Neural progenitor cell (in vitro differentiated cells): ENCODE results near the gene HSPBAP1. TPM values are rescaled to one million over a fixed set of nuclear protein-coding genes. Genes with fewer than 3 reads are reported as not detected.

Source experiments
- DNase-seq: peaks from one replicate; pipeline ENCODE4 v3.0.0-alpha.2; 2016; ENCODE audit warnings: low spot score
- H2AFZ ChIP-seq: fragments of 200-600 bp; sonication (generic); replicated peaks from 2 replicates; pipeline ENCODE4 v1.6.1; 2016; ENCODE audit warnings: antibody characterized with exemption
- H3F3A ChIP-seq: fragments of 200-600 bp; sonication (generic); 2 replicates; pipeline ENCODE4 v1.6.1; 2016; ENCODE audit warnings: antibody characterized with exemption, low read depth
- H3K27ac ChIP-seq: fragments of 200-600 bp; sonication (generic); 2 replicates; pipeline ENCODE4 v1.5.1; 2016; ENCODE audit warnings: mild to moderate bottlenecking
- H3K27me3 ChIP-seq: fragments of 200-600 bp; sonication (generic); 2 replicates; pipeline ENCODE4 v1.6.1; 2016; ENCODE audit warnings: mild to moderate bottlenecking, moderate library complexity
- H3K36me3 ChIP-seq: fragments of 200-600 bp; sonication (generic); 2 replicates; pipeline ENCODE4 v1.5.1; 2016
- H3K4me1 ChIP-seq: fragments of 200-600 bp; sonication (generic); 2 replicates; pipeline ENCODE4 v1.6.1; 2016; ENCODE audit warnings: mixed run types
- H3K4me2 ChIP-seq: fragments of 200-600 bp; sonication (generic); 2 replicates; pipeline ENCODE4 v1.6.1; 2016
- H3K4me3 ChIP-seq: fragments of 200-600 bp; sonication (generic); 2 replicates; pipeline ENCODE4 v1.5.1; 2016
- H3K79me2 ChIP-seq: fragments of 200-600 bp; sonication (generic); 2 replicates; pipeline ENCODE4 v1.6.1; 2016; ENCODE audit warnings: low read depth
- H3K9ac ChIP-seq: fragments of 200-600 bp; sonication (generic); 2 replicates; pipeline ENCODE4 v1.6.1; 2016
- H3K9me3 ChIP-seq: fragments of 200-600 bp; sonication (generic); 2 replicates; pipeline ENCODE4 v1.5.1; 2016; ENCODE audit warnings: low read depth
- H4K20me1 ChIP-seq: fragments of 200-600 bp; sonication (generic); 2 replicates; pipeline ENCODE4 v1.6.1; 2016; ENCODE audit warnings: low read depth
- H3K27ac Mint-ChIP-seq: 3 replicates; pipeline ENCODE4 v1.8.0; 2021; ENCODE audit warnings: mixed read lengths
- H3K27me3 Mint-ChIP-seq: 2 replicates; pipeline ENCODE4 v1.8.0; 2022; ENCODE audit warnings: low read depth, mild to moderate bottlenecking, inconsistent platforms, moderate library complexity, mixed read lengths; ENCODE audit not compliant: insufficient read depth
- H3K36me3 Mint-ChIP-seq: 3 replicates; pipeline ENCODE4 v1.8.0; 2021; ENCODE audit warnings: mixed read lengths
- H3K4me1 Mint-ChIP-seq: 3 replicates; pipeline ENCODE4 v1.8.0; 2021; ENCODE audit warnings: mixed read lengths
- H3K4me3 Mint-ChIP-seq: 3 replicates; pipeline ENCODE4 v1.8.0; 2021; ENCODE audit warnings: mild to moderate bottlenecking, moderate library complexity, mixed read lengths
- H3K9me3 Mint-ChIP-seq: 3 replicates; pipeline ENCODE4 v1.8.0; 2020; ENCODE audit warnings: mixed read lengths
- EZH2 ChIP-seq: fragments of 200-600 bp; sonication (generic); IDR thresholded peaks from 2 replicates; pipeline ENCODE4 v1.6.1; 2017; ENCODE audit warnings: antibody characterized with exemption, mild to moderate bottlenecking, moderate library complexity
- EZH2phosphoT487 ChIP-seq: fragments of 200-600 bp; sonication (generic); IDR thresholded peaks from 2 replicates; pipeline ENCODE4 v1.6.1; 2017; ENCODE audit warnings: antibody characterized with exemption
- total RNA-seq: library from RNA; depleted of rRNA; stranded (reverse); fragments of >200 nt; gene quantifications from 2 replicates; pipeline ENCODE4 v1.2.3, GENCODE V29; 2015; ENCODE audit warnings: low replicate concordance
- TF ChIP-seq, protein P1 (sequence below): fragments of 200-600 bp; sonication (generic); IDR thresholded peaks from 2 replicates; pipeline ENCODE4 v1.5.1; 2017; ENCODE audit warnings: antibody characterized with exemption, mild to moderate bottlenecking

Gene HSPBAP1
- total RNA-seq, 1 donor from 2014 or later: 15.0 TPM

DNA sequence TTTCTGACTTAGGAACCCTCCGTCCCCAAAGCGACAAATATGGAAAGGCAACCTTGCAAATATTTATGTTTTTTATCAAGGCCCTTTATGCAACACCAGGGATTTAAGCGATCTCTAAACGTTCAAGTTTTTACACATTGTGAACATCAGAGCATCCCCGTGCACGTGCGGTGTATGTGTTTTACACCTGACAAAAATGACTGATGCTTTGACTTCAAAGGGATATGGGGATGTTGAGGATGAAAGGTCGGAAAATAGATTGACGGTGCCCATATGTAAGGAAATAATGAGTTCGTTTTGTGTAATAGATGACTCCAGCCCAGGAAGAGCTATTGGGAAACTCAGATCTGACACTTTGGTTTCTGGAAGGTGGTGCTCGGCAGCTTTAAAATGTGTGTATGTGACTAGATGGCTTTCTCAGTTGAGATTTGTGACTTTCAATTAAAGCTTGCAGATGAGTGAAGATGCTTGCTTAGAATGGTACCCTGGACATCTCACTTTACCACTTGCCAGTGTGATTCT, 2.1 kb upstream of the HSPBAP1 start:
- no peaks in the 10 kb centered on the region for H3K36me3 ChIP-seq
- peak overlapping the region; percentile 97 for H2AFZ ChIP-seq
- H3K4me1 Mint-ChIP-seq: peaks cover 29% of the 10 kb centered on the region
- H3K27ac ChIP-seq: no peak overlapping the region
- H3K4me1 ChIP-seq: peaks cover 16% of the 10 kb centered on the region
- TF ChIP-seq, protein P1, sequence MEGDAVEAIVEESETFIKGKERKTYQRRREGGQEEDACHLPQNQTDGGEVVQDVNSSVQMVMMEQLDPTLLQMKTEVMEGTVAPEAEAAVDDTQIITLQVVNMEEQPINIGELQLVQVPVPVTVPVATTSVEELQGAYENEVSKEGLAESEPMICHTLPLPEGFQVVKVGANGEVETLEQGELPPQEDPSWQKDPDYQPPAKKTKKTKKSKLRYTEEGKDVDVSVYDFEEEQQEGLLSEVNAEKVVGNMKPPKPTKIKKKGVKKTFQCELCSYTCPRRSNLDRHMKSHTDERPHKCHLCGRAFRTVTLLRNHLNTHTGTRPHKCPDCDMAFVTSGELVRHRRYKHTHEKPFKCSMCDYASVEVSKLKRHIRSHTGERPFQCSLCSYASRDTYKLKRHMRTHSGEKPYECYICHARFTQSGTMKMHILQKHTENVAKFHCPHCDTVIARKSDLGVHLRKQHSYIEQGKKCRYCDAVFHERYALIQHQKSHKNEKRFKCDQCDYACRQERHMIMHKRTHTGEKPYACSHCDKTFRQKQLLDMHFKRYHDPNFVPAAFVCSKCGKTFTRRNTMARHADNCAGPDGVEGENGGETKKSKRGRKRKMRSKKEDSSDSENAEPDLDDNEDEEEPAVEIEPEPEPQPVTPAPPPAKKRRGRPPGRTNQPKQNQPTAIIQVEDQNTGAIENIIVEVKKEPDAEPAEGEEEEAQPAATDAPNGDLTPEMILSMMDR: no peak
- no peak for TF ChIP-seq EZH2
- no peak for TF ChIP-seq EZH2phosphoT487
- H3K4me3 Mint-ChIP-seq: peak overlapping the region; percentile 77
- H3K27me3 Mint-ChIP-seq: no peaks in the 10 kb centered on the region
- peaks cover 7% of the 10 kb centered on the region for H3K36me3 Mint-ChIP-seq
- peak overlapping the region; percentile 85 for H3K4me2 ChIP-seq
- H3K9me3 Mint-ChIP-seq: no peaks in the 10 kb centered on the region
- peak overlapping the region; percentile 74 for H3K4me3 ChIP-seq
- H3K27me3 ChIP-seq: peaks cover 13% of the 10 kb centered on the region
- DNase-seq: no peak
- H3K27ac Mint-ChIP-seq: no peak overlapping the region
- peak overlapping the region; percentile 73 for H3K9ac ChIP-seq
- peaks cover 54% of the 10 kb centered on the region for H3K79me2 ChIP-seq
- H4K20me1 ChIP-seq: no peaks in the 10 kb centered on the region
- H3F3A ChIP-seq: peaks cover 27% of the 10 kb centered on the region
- H3K9me3 ChIP-seq: no peaks in the 10 kb centered on the region

GRCh38 chr3:122794779-122795673, 1.4 kb upstream of the HSPBAP1 start, which contains the start of gene SLC49A4:
TSS of gene SLC49A4 (plus strand) at chr3:122795069. CDS start at chr3:122795193, 124 bp downstream.
- peak within 1 kb of the TSS; percentile 74 for H3K4me3 ChIP-seq
- Mint-ChIP-seq H3K27me3 (no peaks in the 10 kb centered on the region), H3K4me3 (peak within 1 kb of the TSS; percentile 86), H3K36me3 (peaks cover 7% of the 10 kb centered on the region), H3K9me3 (no peaks in the 10 kb centered on the region), H3K27ac (peak within 1 kb of the TSS; percentile 78), H3K4me1 (peaks cover 29% of the 10 kb centered on the region)
- peak within 1 kb of the TSS; percentile 73 for H3K9ac ChIP-seq
- no peaks in the 10 kb centered on the region for H4K20me1 ChIP-seq
- peaks cover 16% of the 10 kb centered on the region for H3K4me1 ChIP-seq
- H3K9me3 ChIP-seq: no peaks in the 10 kb centered on the region
- peaks cover 27% of the 10 kb centered on the region for H3F3A ChIP-seq
- H3K27me3 ChIP-seq: peaks cover 13% of the 10 kb centered on the region
- H3K36me3 ChIP-seq: no peaks in the 10 kb centered on the region
- TF ChIP-seq EZH2: no peak
- TF ChIP-seq EZH2phosphoT487: no peak
- TF ChIP-seq, protein P1: no peak
- H3K27ac ChIP-seq: peak within 1 kb of the TSS; percentile 82
- peaks cover 54% of the 10 kb centered on the region for H3K79me2 ChIP-seq
- DNase-seq: peak; percentile 94
- H3K4me2 ChIP-seq: peak within 1 kb of the TSS; percentile 85
- peak within 1 kb of the TSS; percentile 97 for H2AFZ ChIP-seq

DNA sequence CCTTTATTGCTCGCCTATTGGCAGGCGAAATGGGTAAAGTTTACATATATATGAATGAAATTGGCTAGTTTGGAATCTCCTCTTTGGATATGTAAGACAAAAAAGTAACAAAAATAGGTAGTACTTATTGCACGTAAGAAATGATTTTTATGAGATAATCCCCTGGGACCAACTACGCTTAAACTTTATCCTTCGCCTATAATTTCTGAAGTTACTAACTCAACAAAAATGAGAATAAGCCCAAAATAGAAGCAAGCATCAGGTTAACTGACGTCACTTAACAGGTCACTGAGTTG, 800 bp upstream of the HSPBAP1 start:
- no peak overlapping the region for H3K27ac ChIP-seq

More for the DNA sequence above, 800 bp upstream of the HSPBAP1 start:
- H3F3A ChIP-seq: peaks cover 27% of the 10 kb centered on the region
- no peak overlapping the region for H3K27ac Mint-ChIP-seq
- H3K27me3 ChIP-seq: peaks cover 13% of the 10 kb centered on the region
- H4K20me1 ChIP-seq: no peaks in the 10 kb centered on the region
- H3K9me3 Mint-ChIP-seq: no peaks in the 10 kb centered on the region
- peaks cover 16% of the 10 kb centered on the region for H3K4me1 ChIP-seq
- peak overlapping the region; percentile 97 for H2AFZ ChIP-seq
- peak overlapping the region; percentile 86 for H3K4me3 Mint-ChIP-seq
- peak overlapping the region; percentile 74 for H3K4me3 ChIP-seq
- peaks cover 54% of the 10 kb centered on the region for H3K79me2 ChIP-seq
- TF ChIP-seq EZH2phosphoT487: no peak
- TF ChIP-seq, protein P1: no peak
- TF ChIP-seq EZH2: no peak
- H3K36me3 Mint-ChIP-seq: peaks cover 7% of the 10 kb centered on the region
- H3K36me3 ChIP-seq: no peaks in the 10 kb centered on the region
- peak overlapping the region; percentile 85 for H3K4me2 ChIP-seq
- no peaks in the 10 kb centered on the region for H3K27me3 Mint-ChIP-seq
- no peak for DNase-seq
- no peak overlapping the region for H3K9ac ChIP-seq
- H3K4me1 Mint-ChIP-seq: peaks cover 29% of the 10 kb centered on the region
- no peaks in the 10 kb centered on the region for H3K9me3 ChIP-seq
